Heart right ventricle (tissue), 16 donors: ENCODE data around the gene ACSL6. TPM values are rescaled to one million over a fixed set of nuclear protein-coding genes. Genes with fewer than 3 reads are reported as not detected.

Experiments
- ATAC-seq, 8 donors: fragments of 200-7000 bp; cut with Tn5 transposase; one replicate each; pipeline ENCODE4 v1.9.1; 2020; ENCODE audit warnings: mild to moderate bottlenecking in 8 of 8, moderate library complexity in 8 of 8, moderate number of reproducible peaks in 1 of 8
- DNase-seq, 2 donors: peaks; one replicate each; pipeline ENCODE4 v3.0.0-alpha.2; 2020
- H3K27ac ChIP-seq, 10 donors: fragments of 200-600 bp; sonication (generic) in 2 of 10; one replicate each; pipeline versions ENCODE4 v1.5.0 to v1.8.0; 2020 to 2022; ENCODE audit warnings: mild to moderate bottlenecking in 3 of 10
- H3K27me3 ChIP-seq, 7 donors: fragments of 200-600 bp; one replicate each; pipeline ENCODE4 v1.8.0; 2021 to 2022; ENCODE audit warnings: mild to moderate bottlenecking in 2 of 7
- H3K36me3 ChIP-seq, 9 donors: fragments of 200-600 bp; sonication (generic) in 1 of 9; one replicate each; pipeline versions ENCODE4 v1.5.0 to v1.8.0; 2020 to 2022; ENCODE audit warnings: mild to moderate bottlenecking in 2 of 9
- H3K4me1 ChIP-seq, 9 donors: fragments of 200-600 bp; sonication (generic) in 1 of 9; one replicate each; pipeline versions ENCODE4 v1.5.0 to v1.8.0; 2020 to 2022; ENCODE audit warnings: mild to moderate bottlenecking in 4 of 9
- H3K4me3 ChIP-seq, 10 donors: fragments of 200-600 bp; sonication (generic) in 2 of 10; one replicate each; pipeline versions ENCODE4 v1.5.0 to v1.8.0; 2020 to 2022; ENCODE audit warnings: mild to moderate bottlenecking in 7 of 10, moderate library complexity in 2 of 10
- H3K9me3 ChIP-seq, 11 donors: fragments of 200-600 bp in 10 of 11; sonication (generic) in 2 of 11; one replicate each; pipeline versions ENCODE4 v1.5.0 to v1.8.0; 2013 to 2022; ENCODE audit warnings: mild to moderate bottlenecking in 2 of 11, control low read depth in 1 of 11, moderate library complexity in 1 of 11
- WGBS, 2 donors: extraction: QIAGEN DNeasy Blood & Tissue Kit; methylation state at CpG; one replicate each; pipeline ENCODE4 v1.1.7; 2013; ENCODE audit warnings: inconsistent platforms in 1 of 2; 5-methylcytosine and 5-hydroxymethylcytosine counted together
- intact Hi-C, 10 donors: fragments of 100-400 bp; cut with DNase I; formaldehyde crosslinking; loops; one replicate each; pipeline versions ENCODE4 v1.11.1 to v1.14.2; 2022
- polyA plus RNA-seq, 2 donors: library from polyadenylated mRNA; stranded (reverse); fragments of 200-250 nt; gene quantifications; one replicate each; pipeline ENCODE4 v1.2.3, GENCODE V29; 2013
- total RNA-seq, 10 donors: library from RNA; stranded (reverse); fragmentation: NEBNext Ultra II Directional in 3 of 10; extraction: Animal tissue kit (Norgen Biotek cat#: 25700) in 3 of 10; gene quantifications; one replicate each; pipeline versions ENCODE4 v1.2.1 to v1.2.4, GENCODE V29; 2021 to 2023
- TF ChIP-seq, protein P1 (sequence below), 9 donors: fragments of 200-600 bp; sonication (generic) in 2 of 9; IDR thresholded peaks; one replicate each; pipeline versions ENCODE4 v1.5.0 to v1.8.0; 2021 to 2022; ENCODE audit warnings: antibody characterized with exemption in 9 of 9, mild to moderate bottlenecking in 5 of 9, moderate library complexity in 1 of 9
- donor health status: Arrhythmogenic right ventricular cardiomyopathy.
- donor health status: ischemic (EF 13 %, LVEDD 7.1; RV severe dilation, severe dysfunction).
- donor health status: healthy with polysubstance abuse.
- donor health status: DM: no; HTN: yes; CAD: no.
- donor health status: DM: no; HTN: no; CAD: no.
- donor health status: ischemic (EF 25% LVEDD 6.9; RV normal size, moderate dysfunction).
- donor health status: ischemic (EF 25% LVEDD 5.7; RV mildly dilated, moderate dysfunction).
- donor health status: healthy.
- donor health status: DM: yes; HTN: yes; CAD: no.
- donor health status: Ischemic cardiomyopathy.
- donor health status: ischemic (EF 35%, LVEDD 5.7; RV mildly dilated, moderate dysfunction).
- donor health status: nonischemic (EF 11% LVEDD 7.7; RV severe dilation, severe dysfunction).
- donor health status: DM: yes; HTN: yes; CAD: no.
- donor health status: PGD.
- donor health status: ischemic (EF 29% LVEDD 5.4; RV normal size, mild dysfunction).
- donor health status: nonischemic (EF 23%, LVEDD 6.1; RV moderate dilation, normal function).

Gene ACSL6
- total and polyA plus RNA-seq, 12 donors = 0.26 to 7.0 (median 3.0) TPM

DNA sequence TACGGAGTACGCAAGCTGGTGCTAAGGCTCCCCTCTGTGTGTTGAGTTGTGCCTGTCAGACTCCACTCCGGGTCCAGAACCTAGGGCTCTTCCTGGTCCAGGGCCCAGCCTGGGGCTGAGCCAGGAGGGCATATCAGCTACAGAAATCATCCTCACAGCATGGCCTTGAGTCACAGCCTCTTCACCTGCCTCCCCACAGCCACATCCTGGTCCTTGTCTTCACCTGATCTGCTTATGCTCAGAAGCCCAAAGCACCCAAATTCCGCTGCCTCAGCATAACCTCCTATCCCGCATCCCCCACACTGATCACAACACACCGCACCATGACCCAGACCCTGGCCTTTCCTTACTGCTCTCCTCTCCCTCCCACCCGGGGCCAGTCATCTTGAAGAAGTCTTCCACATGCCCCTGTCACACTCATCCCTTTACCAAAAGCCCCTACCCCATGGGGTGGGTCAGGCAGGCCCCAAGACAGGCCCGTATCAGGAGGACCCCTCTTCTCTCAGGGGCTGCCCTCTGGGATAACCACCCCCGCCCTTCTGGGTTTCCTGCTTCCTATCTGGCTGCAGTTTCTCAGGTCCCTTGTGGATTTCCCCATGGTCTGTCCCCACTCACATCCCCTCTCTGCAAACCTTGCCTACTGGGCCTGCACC is 47.7 kb upstream of the ACSL6 start:
- TF ChIP-seq, protein P1, sequence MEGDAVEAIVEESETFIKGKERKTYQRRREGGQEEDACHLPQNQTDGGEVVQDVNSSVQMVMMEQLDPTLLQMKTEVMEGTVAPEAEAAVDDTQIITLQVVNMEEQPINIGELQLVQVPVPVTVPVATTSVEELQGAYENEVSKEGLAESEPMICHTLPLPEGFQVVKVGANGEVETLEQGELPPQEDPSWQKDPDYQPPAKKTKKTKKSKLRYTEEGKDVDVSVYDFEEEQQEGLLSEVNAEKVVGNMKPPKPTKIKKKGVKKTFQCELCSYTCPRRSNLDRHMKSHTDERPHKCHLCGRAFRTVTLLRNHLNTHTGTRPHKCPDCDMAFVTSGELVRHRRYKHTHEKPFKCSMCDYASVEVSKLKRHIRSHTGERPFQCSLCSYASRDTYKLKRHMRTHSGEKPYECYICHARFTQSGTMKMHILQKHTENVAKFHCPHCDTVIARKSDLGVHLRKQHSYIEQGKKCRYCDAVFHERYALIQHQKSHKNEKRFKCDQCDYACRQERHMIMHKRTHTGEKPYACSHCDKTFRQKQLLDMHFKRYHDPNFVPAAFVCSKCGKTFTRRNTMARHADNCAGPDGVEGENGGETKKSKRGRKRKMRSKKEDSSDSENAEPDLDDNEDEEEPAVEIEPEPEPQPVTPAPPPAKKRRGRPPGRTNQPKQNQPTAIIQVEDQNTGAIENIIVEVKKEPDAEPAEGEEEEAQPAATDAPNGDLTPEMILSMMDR (IDR thresholded peaks at IDR 0.05) = no peak
- no peak overlapping the region for H3K27ac ChIP-seq
- intact Hi-C loops = no loop called here
- H3K9me3 ChIP-seq = no peaks in the 10 kb centered on the region
- ATAC-seq (no peak), DNase-seq (no peak)
- 76 to 81% methylated on average over 9 of the region's 9 CpGs for WGBS, 2 donors
- H3K27me3 ChIP-seq = no peaks in the 10 kb centered on the region
- H3K4me1 ChIP-seq = no peaks in the 10 kb centered on the region
- H3K36me3 ChIP-seq = no peaks in the 10 kb centered on the region
- no peak overlapping the region for H3K4me3 ChIP-seq

DNA sequence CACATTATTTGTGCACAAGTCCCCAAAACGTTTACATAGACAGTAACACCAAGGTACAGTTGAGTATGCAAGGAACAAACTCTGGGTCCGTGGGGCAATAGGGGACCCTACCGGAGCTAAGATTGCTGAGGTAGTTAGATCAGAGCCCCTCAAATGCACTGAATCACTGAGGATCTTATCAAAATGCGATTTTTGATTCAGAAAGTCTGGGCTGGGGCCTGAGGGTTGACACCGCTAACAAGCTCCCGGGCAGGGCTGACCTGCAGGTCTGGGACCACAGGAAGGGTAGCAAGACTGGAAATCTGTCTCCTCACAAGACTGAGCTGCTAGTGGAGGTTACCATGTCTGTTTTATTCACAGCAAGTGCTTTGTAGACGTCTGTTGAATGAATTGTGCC is 47.2 kb upstream of the ACSL6 start:
- TF ChIP-seq, protein P1 (IDR thresholded peaks at IDR 0.05) = no peak
- ATAC-seq = no peak
- no peaks in the 10 kb centered on the region for H3K9me3 ChIP-seq

DNA sequence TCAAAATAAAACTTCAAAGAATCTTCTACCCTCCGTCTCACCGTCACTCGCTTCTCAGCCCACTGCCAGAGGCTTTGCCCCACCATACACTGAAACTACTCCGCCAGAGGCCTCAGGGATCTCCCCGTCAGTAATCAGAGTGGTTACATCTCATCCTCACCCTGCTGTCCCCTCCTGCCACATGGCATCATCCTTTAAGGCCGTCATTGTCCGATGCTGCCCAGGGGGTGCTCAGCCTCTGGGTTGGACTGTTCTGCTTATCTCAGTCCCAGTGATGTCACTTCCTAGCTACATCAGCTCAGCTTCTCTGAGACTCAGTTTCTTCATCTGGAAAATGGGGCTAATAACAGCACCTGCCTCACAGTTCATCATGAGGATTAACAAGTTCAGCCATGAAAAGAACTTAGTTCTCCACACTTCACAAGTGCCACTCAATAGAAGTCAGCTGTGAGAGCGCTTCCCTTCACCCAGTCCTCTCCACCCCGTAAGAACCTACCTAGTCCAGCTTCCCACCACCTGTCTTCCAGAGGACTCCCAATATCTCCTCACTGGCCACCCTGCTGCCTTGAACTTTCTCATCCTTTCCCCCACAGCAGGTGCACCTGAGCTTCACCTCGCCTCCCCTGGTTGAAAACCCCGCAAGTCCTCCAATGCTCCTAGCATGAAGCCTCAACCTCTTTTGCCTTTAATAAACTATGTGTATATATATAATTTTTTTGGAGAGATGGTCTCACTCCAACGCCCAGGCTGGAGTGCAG is 46.2 kb upstream of the ACSL6 start:
- intact Hi-C loops = no loop called here
- Histone ChIP-seq H3K4me3 (no peak overlapping the region), H3K27me3 (no peaks in the 10 kb centered on the region), H3K4me1 (no peaks in the 10 kb centered on the region), H3K9me3 (no peaks in the 10 kb centered on the region), H3K27ac (no peak overlapping the region), H3K36me3 (no peaks in the 10 kb centered on the region)
- WGBS, 2 donors = 85 to 89% methylated on average over 12 of the region's 12 CpGs
- DNase-seq = no peak
- TF ChIP-seq, protein P1 (IDR thresholded peaks at IDR 0.05) = no peak
- ATAC-seq = no peak

More for the DNA sequence above, 47.2 kb upstream of the ACSL6 start:
- no peaks in the 10 kb centered on the region for H3K36me3 ChIP-seq
- H3K27me3 ChIP-seq = no peaks in the 10 kb centered on the region
- WGBS, 2 donors = 86 to 89% methylated on average over 7 of the region's 7 CpGs
- H3K27ac ChIP-seq = no peak overlapping the region
- H3K4me3 ChIP-seq = no peak overlapping the region
- DNase-seq = no peak
- intact Hi-C loops = no loop called here
- H3K4me1 ChIP-seq = no peaks in the 10 kb centered on the region

DNA sequence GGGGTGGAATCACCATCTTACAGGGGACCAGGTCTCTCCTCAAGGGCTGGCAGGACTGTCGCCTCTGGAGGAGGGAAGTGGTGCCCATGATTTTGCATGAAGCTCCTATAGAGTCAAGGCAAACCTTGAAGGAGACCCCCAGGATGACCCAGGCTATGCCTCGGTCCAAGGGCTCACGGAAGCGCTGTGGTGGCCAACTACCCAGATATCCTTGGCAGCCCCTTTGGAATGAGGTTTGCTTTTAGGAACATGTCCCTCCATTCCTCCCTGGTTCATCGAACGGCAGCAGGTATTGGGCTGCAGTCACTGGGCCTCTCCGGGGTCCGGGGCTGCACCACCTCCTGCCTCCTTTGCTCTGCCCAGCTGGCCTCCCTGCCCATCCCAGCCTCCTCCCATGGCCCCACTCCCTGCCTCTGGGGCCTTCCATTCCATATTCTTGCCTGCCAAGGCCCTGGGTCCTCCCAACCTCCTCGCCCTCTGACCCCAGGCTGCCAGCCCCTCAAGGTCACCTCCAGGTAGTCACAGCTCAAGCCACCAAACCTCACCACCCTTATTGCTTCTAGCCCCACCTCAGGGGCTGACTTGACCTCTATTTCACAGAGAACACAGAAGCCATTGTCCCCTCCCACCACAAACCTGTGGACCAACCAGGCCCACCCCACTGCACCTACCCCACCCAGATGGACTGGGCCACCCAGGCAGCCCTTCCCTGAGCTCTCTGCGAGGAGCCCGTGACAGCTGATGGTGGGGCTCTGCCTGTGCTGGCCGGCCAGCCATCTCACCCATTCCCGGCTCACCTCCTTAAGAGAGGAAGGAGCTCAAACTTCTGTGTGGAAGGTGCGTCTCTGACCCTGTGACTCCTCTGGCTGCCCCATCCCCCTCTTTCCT is 45.4 kb upstream of the ACSL6 start:
- H3K9me3 ChIP-seq = no peaks in the 10 kb centered on the region
- ATAC-seq (no peak), DNase-seq (no peak)
- TF ChIP-seq, protein P1 (IDR thresholded peaks at IDR 0.05) = no peak
- no peaks in the 10 kb centered on the region for H3K27me3 ChIP-seq
- intact Hi-C loops = no loop called here
- H3K4me1 ChIP-seq = no peaks in the 10 kb centered on the region
- H3K4me3 ChIP-seq = no peak overlapping the region
- no peak overlapping the region for H3K27ac ChIP-seq
- H3K36me3 ChIP-seq = no peaks in the 10 kb centered on the region
- WGBS, 2 donors = 86 to 90% methylated on average over 13 to 14 of the region's 14 CpGs
